G401 (cell line): ENCODE data around the gene IQCK. TPM values are rescaled to one million over a fixed set of nuclear protein-coding genes. Genes with fewer than 3 reads are reported as not detected.
A peak's percentile ranks its signal among the peaks of the same experiment; 100 is the strongest.

ENCODE experiments used
- DNase-seq: peaks from one replicate; pipeline ENCODE4 v3.0.0-alpha.2; 2015; ENCODE audit warnings: low spot score
- in situ Hi-C: cut with HindIII; loops from 2 replicates; pipeline ENCODE4 v1.10.0; 2016; ENCODE audit warnings: low sequenced_read_pairs, mixed read lengths
- total RNA-seq: library from RNA; depleted of rRNA; stranded (reverse); fragments of >200 nt; shearing (Covaris generic); gene quantifications from 2 replicates; pipeline ENCODE4 v1.2.3, GENCODE V29; 2014; rRNA removed

The IQCK gene
- total RNA-seq, 1 experiment from 2014 or later: 6.6 TPM

- in situ Hi-C loops: loop anchor here (25.0 kb wide), 1 partner anchor 273 kb away; no protein-coding TSS in a partner anchor
- DNase-seq: no peak
These were observed 167.5 kb downstream of the IQCK start for GRCh38 chr16:19885451-19886072.

GRCh38 chr16:19886073-19886941, 168.2 kb downstream of the IQCK start:
- in situ Hi-C loops: loop anchor here (25.0 kb wide), 1 partner anchor 274 kb away; no protein-coding TSS in a partner anchor
- peak; percentile 83 for DNase-seq

- no peak for DNase-seq
- in situ Hi-C loops: loop anchor here (25.0 kb wide), 1 partner anchor 277 kb away; no protein-coding TSS in a partner anchor
These were observed 170.8 kb downstream of the IQCK start for GRCh38 chr16:19888834-19889233.

GRCh38 chr16:19890901-19891300, 172.8 kb downstream of the IQCK start:
- in situ Hi-C loops: loop anchor here (25.0 kb wide), 1 partner anchor 279 kb away; no protein-coding TSS in a partner anchor
- no peak for DNase-seq

- in situ Hi-C loops: loop anchor here (25.0 kb wide), 1 partner anchor 281 kb away; no protein-coding TSS in a partner anchor
- no peak for DNase-seq
These were observed 174.8 kb downstream of the IQCK start for GRCh38 chr16:19892902-19893301.

GRCh38 chr16:19894586-19894985, 176.5 kb downstream of the IQCK start:
- in situ Hi-C loops: loop anchor here (25.0 kb wide), 1 partner anchor 282 kb away; no protein-coding TSS in a partner anchor
- no peak for DNase-seq

- in situ Hi-C loops: loop anchor here (25.0 kb wide), 1 partner anchor 285 kb away; no protein-coding TSS in a partner anchor
- no peak for DNase-seq
These were observed 178.9 kb downstream of the IQCK start for GRCh38 chr16:19896951-19897350.

GRCh38 chr16:19898166-19898565, 180.1 kb downstream of the IQCK start:
- no peak for DNase-seq
- in situ Hi-C loops: loop anchor here (25.0 kb wide), 1 partner anchor 286 kb away; no protein-coding TSS in a partner anchor

GRCh38 chr16:19898924-19899604, 181.0 kb downstream of the IQCK start:
- peak; percentile 57 for DNase-seq
- in situ Hi-C loops: loop anchor here (25.0 kb wide), 1 partner anchor 287 kb away; no protein-coding TSS in a partner anchor

GRCh38 chr16:19899605-19899955, 181.5 kb downstream of the IQCK start:
- no peak for DNase-seq
- in situ Hi-C loops: loop anchor here (25.0 kb wide), 1 partner anchor 287 kb away; no protein-coding TSS in a partner anchor

- in situ Hi-C loops: no loop called here
- DNase-seq: no peak
These were observed 183.1 kb downstream of the IQCK start for GRCh38 chr16:19901164-19901563.

GRCh38 chr16:19907161-19907992, 189.3 kb downstream of the IQCK start:
- in situ Hi-C loops: no loop called here

More at GRCh38 chr16:19907161-19907992, 189.3 kb downstream of the IQCK start:
- peak; percentile 66 for DNase-seq

Other genes starting within 250 kb of the IQCK start
- gene GDE1, start 196.2 kb upstream of the IQCK start, total RNA-seq: 49.7 and 68.7 TPM in 2 replicates
- 20.4 and 22.9 TPM in 2 replicates for gene CCP110, start 194.3 kb upstream of the IQCK start, total RNA-seq
- 18.7 and 23.9 TPM in 2 replicates for gene VPS35L, start 162.6 kb upstream of the IQCK start, total RNA-seq
- gene KNOP1, start within 50 bp of the IQCK start, total RNA-seq: 12.9 and 16.8 TPM in 2 replicates
- 0.88 and 2.5 TPM in 2 replicates for gene GPRC5B, start 166.6 kb downstream of the IQCK start, total RNA-seq